ENCODE data around the gene FBXO4. TPM values are rescaled to one million over a fixed set of nuclear protein-coding genes. Genes with fewer than 3 reads are reported as not detected.

The FBXO4 gene
- total and polyA plus RNA-seq, 2 of the 8 experiments (the other 6 are each of a cell fraction or from before 2014, with no cell fraction given), result 0.60 to 0.88 TPM

DNA sequence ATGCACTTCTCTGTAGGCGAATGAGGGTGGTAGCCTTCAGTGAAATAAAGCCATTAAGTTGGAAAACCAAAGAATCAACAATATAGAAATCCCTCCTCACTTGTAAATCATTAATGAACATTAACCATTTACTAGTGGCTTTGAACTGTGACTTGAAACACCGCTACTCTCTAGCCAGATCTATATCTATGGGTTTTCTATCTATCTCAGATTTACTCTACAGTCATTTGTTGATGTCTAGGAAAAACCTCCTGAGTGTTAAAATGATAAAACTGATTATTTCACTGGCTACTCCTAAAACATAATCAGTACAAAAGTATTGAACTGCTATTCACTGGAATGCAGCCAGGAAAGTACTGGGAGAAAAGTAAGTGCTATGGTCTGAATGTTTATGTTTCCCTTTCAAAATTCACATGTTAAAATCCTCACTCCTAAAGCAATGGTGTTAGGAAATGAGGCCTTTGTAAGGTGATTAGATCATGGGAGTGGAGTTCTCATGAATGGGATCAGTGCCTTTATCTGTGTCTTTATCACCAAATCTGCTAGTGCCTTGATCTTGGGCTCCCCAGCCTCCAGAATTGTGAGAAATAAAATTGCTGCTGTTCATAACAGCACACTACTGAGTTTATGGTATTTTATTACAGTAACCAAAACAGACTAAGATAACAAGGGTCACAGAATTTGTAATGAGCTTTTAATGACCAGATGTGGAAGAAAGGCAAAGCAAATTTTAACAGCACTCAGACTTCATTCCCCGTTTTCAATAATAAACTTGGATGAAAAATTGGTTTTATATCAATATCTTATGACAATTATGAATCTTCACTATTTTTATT, 46.2 kb upstream of the FBXO4 start:
- H3K18ac ChIP-seq (ENCODE audit: extremely low read depth, low read length), result no peak overlapping the region
- H4K5ac ChIP-seq (ENCODE audit: insufficient read length, low read depth, low read length), result no peak overlapping the region
- no peak overlapping the region for H2BK12ac ChIP-seq (ENCODE audit: low read depth, low read length)
- no peaks in the 10 kb centered on the region for H3K4me1 ChIP-seq (replicated peaks in 1 of 4; ENCODE audit: control insufficient read depth in 3 of 4, insufficient read depth in 4 of 4, low read length in 3 of 4)
- no peaks in the 10 kb centered on the region for H3K36me3 ChIP-seq (ENCODE audit: control insufficient read depth in 2 of 4, insufficient read depth in 4 of 4, low read length in 3 of 4)
- no peak overlapping the region for H3K27ac ChIP-seq (ENCODE audit: low read depth, low read length)
- 88% methylated on average over 3 of the region's 3 CpGs; no CpG with 5 or more reads in 1 of the 2 experiments for WGBS, 2 experiments (ENCODE audit: extremely low coverage in 1 of 2, insufficient coverage in 1 of 2, insufficient read length in 1 of 2, insufficient replicate concordance in 2 of 2, low coverage in 1 of 2, low lambda C conversion rate in 2 of 2, missing lambda C conversion rate in 1 of 2)
- POLR2A ChIA-PET (ENCODE audit: partially characterized antibody), result no interaction called here
- H2BK5ac ChIP-seq (ENCODE audit: low read depth, low read length), result no peak overlapping the region
- no peaks in the 10 kb centered on the region for H3K27me3 ChIP-seq (replicated peaks in 1 of 4; ENCODE audit: control insufficient read depth in 3 of 4, extremely low read depth in 1 of 4, insufficient read depth in 3 of 4, low read length in 3 of 4)
- H2BK15ac ChIP-seq (ENCODE audit: low read length), result no peak overlapping the region
- no peak overlapping the region for H2AFZ ChIP-seq (ENCODE audit: low read length)
- H3K23me2 ChIP-seq (ENCODE audit: low read depth, low read length), result no peaks in the 10 kb centered on the region
- no peak overlapping the region for H3K23ac ChIP-seq (ENCODE audit: insufficient read length)
- no peaks in the 10 kb centered on the region for H3K79me1 ChIP-seq (ENCODE audit: low read depth, low read length)
- H3K4me3 ChIP-seq (ENCODE audit: extremely low read depth in 1 of 4, insufficient read depth in 2 of 4, low read depth in 3 of 4, low read length in 4 of 4), result no peak overlapping the region
- no peaks in the 10 kb centered on the region for H3K9me3 ChIP-seq (ENCODE audit: insufficient read depth in 2 of 2, low read depth in 1 of 2, low read length in 1 of 2)
- no peak overlapping the region for H4K91ac ChIP-seq (replicated peaks; ENCODE audit: insufficient read length, low read length)
- no peak overlapping the region for H3K9ac ChIP-seq (replicated peaks in 1 of 4; ENCODE audit: extremely low read depth in 1 of 4, low read depth in 3 of 4, low read length in 3 of 4)
- CTCF ChIA-PET (ENCODE audit: partially characterized antibody), result no interaction called here
- no peak overlapping the region for H3K4me2 ChIP-seq (ENCODE audit: insufficient read depth in 1 of 2, low read depth in 2 of 2, low read length in 2 of 2)
- H2AK5ac ChIP-seq (ENCODE audit: low read depth, low read length), result no peak overlapping the region
- no peak overlapping the region for H2BK20ac ChIP-seq (ENCODE audit: low read length)
- no peak for FAIRE-seq
- no peak for DNase-seq (ENCODE audit: low read depth in 1 of 2, low spot score in 2 of 2)
- H2BK120ac ChIP-seq (replicated peaks; ENCODE audit: low read depth, low read length), result no peak overlapping the region
- no peak overlapping the region for H4K8ac ChIP-seq (ENCODE audit: extremely low read depth, insufficient read depth, low read length)
- no peaks in the 10 kb centered on the region for H3K79me2 ChIP-seq (ENCODE audit: control insufficient read depth in 1 of 2, insufficient read depth in 2 of 2, low read length in 2 of 2)
- no peak overlapping the region for H3K14ac ChIP-seq (ENCODE audit: insufficient read length)
- H4K20me1 ChIP-seq (replicated peaks in 1 of 2; ENCODE audit: control insufficient read depth in 1 of 2, insufficient read depth in 2 of 2, low read length in 2 of 2), result no peaks in the 10 kb centered on the region
- no peak overlapping the region for H3K56ac ChIP-seq (replicated peaks; ENCODE audit: insufficient read length, low read depth, low read length)
- no peak overlapping the region for H3K4ac ChIP-seq (replicated peaks; ENCODE audit: insufficient read length, low read depth, low read length)
- TF ChIP-seq SAP30 (IDR thresholded peaks at IDR 0.05; ENCODE audit: insufficient read depth, insufficient replicate concordance, low read length) (no peak), HDAC6 (IDR thresholded peaks at IDR 0.05; ENCODE audit: low read depth, low read length) (no peak), GABPA (IDR thresholded peaks at IDR 0.05; ENCODE audit: borderline replicate concordance, insufficient read depth, low read length) (no peak), JUN (IDR thresholded peaks at IDR 0.05; ENCODE audit: low read depth, low read length) (no peak), CHD1 (IDR thresholded peaks at IDR 0.05; ENCODE audit: low read depth, low read length) (no peak), EGR1 (IDR thresholded peaks at IDR 0.05; ENCODE audit: borderline replicate concordance, low read depth, low read length) (no peak), SIX5 (IDR thresholded peaks at IDR 0.05; ENCODE audit: low read depth, low read length) (no peak), YY1 (IDR thresholded peaks at IDR 0.05; ENCODE audit: low read depth, low read length) (no peak), CHD2 (IDR thresholded peaks at IDR 0.05; ENCODE audit: low read length) (no peak), CREB1 (IDR thresholded peaks at IDR 0.05) (no peak), SRF (IDR thresholded peaks at IDR 0.05; ENCODE audit: low read depth, low read length) (no peak)
- TF ChIP-seq, protein P1, sequence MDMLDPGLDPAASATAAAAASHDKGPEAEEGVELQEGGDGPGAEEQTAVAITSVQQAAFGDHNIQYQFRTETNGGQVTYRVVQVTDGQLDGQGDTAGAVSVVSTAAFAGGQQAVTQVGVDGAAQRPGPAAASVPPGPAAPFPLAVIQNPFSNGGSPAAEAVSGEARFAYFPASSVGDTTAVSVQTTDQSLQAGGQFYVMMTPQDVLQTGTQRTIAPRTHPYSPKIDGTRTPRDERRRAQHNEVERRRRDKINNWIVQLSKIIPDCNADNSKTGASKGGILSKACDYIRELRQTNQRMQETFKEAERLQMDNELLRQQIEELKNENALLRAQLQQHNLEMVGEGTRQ (IDR thresholded peaks at IDR 0.05; ENCODE audit: low read length), result no peak

Measured in H1 (cell line).